Measurements from ENCODE around the gene CSMD2.

- TF ChIP-seq CTCF (IDR thresholded peaks at IDR 0.05 in 2 of 3, conservative IDR thresholded peaks at IDR 0.05 in 1 of 3; ENCODE audit: borderline replicate concordance in 1 of 3, insufficient read depth in 1 of 3, low read depth in 2 of 3, low read length in 2 of 3) (no peak), ZBTB33 (IDR thresholded peaks at IDR 0.05; ENCODE audit: extremely low read depth, insufficient replicate concordance, low read length) (no peak), POLR2A (IDR thresholded peaks at IDR 0.05; ENCODE audit: borderline replicate concordance, extremely low read depth, insufficient read depth, insufficient read length) (no peak), RAD21 (IDR thresholded peaks at IDR 0.05; ENCODE audit: low read depth) (no peak), ZNF274 (IDR thresholded peaks at IDR 0.05; ENCODE audit: low read depth, low read length) (no peak), POLR2AphosphoS5 (IDR thresholded peaks at IDR 0.05; ENCODE audit: low read depth, low read length) (no peak), EZH2phosphoT487 (IDR thresholded peaks at IDR 0.05; ENCODE audit: borderline replicate concordance) (no peak), REST (IDR thresholded peaks at IDR 0.05; ENCODE audit: low read depth) (no peak)
Measured at GRCh38 chr1:33482412-33482811, 682.6 kb downstream of the CSMD2 start.
